HEK293 (cell line): Measurements from ENCODE around the gene ZNF716.

Experiments
- CTCF ChIA-PET: fragments of 350-600 bp; formaldehyde crosslinking; extraction: SDS; loops from one replicate; lab custom pipeline; 2021; ENCODE audit warnings: antibody characterized with exemption; lab: Yijun Ruan, JAX
- POLR2A ChIA-PET: fragments of 300-600 bp; formaldehyde crosslinking; extraction: SDS; loops from one replicate; lab custom pipeline; 2020; ENCODE audit warnings: antibody characterized with exemption, inconsistent platforms; lab: Yijun Ruan, JAX
- H3K27ac ChIP-seq: fragments of 200-500 bp; sonication (Bioruptor generic); 2 replicates; pipeline ENCODE4 v1.5.1; 2014; ENCODE audit warnings: low read depth, low read length, control low read depth, inconsistent platforms; ENCODE audit errors: extremely low read depth
- H3K36me3 ChIP-seq, 2 experiments: fragments of 200-500 bp in 1 of 2; sonication (Bioruptor generic) in 1 of 2; 1 replicate in 1 of 2; 2 replicates in 1 of 2; pipeline ENCODE4 v1.5.1; 2014 to 2017; ENCODE audit warnings: inconsistent platforms in 2 of 2, low read length in 2 of 2; ENCODE audit not compliant: control insufficient read depth in 2 of 2, insufficient read depth in 1 of 2
- H3K4me1 ChIP-seq: fragments of 200-500 bp; sonication (Bioruptor generic); 2 replicates; pipeline ENCODE4 v1.5.1; 2014; ENCODE audit warnings: mild to moderate bottlenecking, low read length, inconsistent platforms; ENCODE audit not compliant: control insufficient read depth, insufficient read depth
- H3K4me3 ChIP-seq: 2 replicates; pipeline ENCODE4 v1.5.1; 2011; ENCODE audit warnings: low read depth, mild to moderate bottlenecking, control low read depth, low read length, moderate library complexity
- H3K9me3 ChIP-seq: fragments of 200-500 bp; sonication (Bioruptor generic); 2 replicates; pipeline ENCODE4 v1.5.1; 2014; ENCODE audit warnings: low read depth, low read length, inconsistent platforms; ENCODE audit not compliant: control insufficient read depth, insufficient read depth
- EGR2 ChIP-seq: fragments of 450-650 bp; formaldehyde crosslinking; IDR thresholded peaks from 2 replicates; pipeline ENCODE4 v1.5.1; 2016; ENCODE audit warnings: low read depth, missing biosample characterization, missing genetic modification characterization
- GLI4 ChIP-seq: fragments of 450-650 bp; formaldehyde crosslinking; IDR thresholded peaks from 2 replicates; pipeline ENCODE4 v1.5.1; 2016; ENCODE audit warnings: missing biosample characterization, missing genetic modification characterization
- HOXD13 ChIP-seq: sonication (generic); formaldehyde crosslinking; IDR thresholded peaks from 2 replicates; pipeline ENCODE4 v1.8.0; 2022; ENCODE audit warnings: missing genetic modification reagents, borderline replicate concordance
- RBAK ChIP-seq: fragments of 450-650 bp; formaldehyde crosslinking; IDR thresholded peaks from 2 replicates; pipeline ENCODE4 v1.5.1; 2016; ENCODE audit warnings: missing biosample characterization, missing genetic modification characterization
- REPIN1 ChIP-seq: fragments of 450-650 bp; formaldehyde crosslinking; IDR thresholded peaks from 2 replicates; pipeline ENCODE4 v1.5.1; 2017; ENCODE audit warnings: missing biosample characterization, missing genetic modification characterization, low read depth
- SCRT2 ChIP-seq: fragments of 450-650 bp; formaldehyde crosslinking; IDR thresholded peaks from 2 replicates; pipeline ENCODE4 v1.5.1; 2016; ENCODE audit warnings: missing biosample characterization, missing genetic modification characterization
- ZBTB6 ChIP-seq: fragments of 450-650 bp; formaldehyde crosslinking; IDR thresholded peaks from 2 replicates; pipeline ENCODE4 v1.5.1; 2017; ENCODE audit warnings: missing biosample characterization, missing genetic modification characterization
- ZFP3 ChIP-seq: fragments of 450-650 bp; formaldehyde crosslinking; IDR thresholded peaks from 2 replicates; pipeline ENCODE4 v1.5.1; 2016; ENCODE audit warnings: low read depth, missing biosample characterization, missing genetic modification characterization
- ZIC2 ChIP-seq: fragments of 450-650 bp; formaldehyde crosslinking; IDR thresholded peaks from 2 replicates; pipeline ENCODE4 v1.5.1; 2016; ENCODE audit warnings: missing biosample characterization, missing genetic modification characterization
- ZNF16 ChIP-seq: fragments of 450-650 bp; formaldehyde crosslinking; IDR thresholded peaks from 2 replicates; pipeline ENCODE4 v1.5.1; 2016; ENCODE audit warnings: low read depth, missing biosample characterization, missing genetic modification characterization
- ZNF175 ChIP-seq: fragments of 450-650 bp; formaldehyde crosslinking; IDR thresholded peaks from 2 replicates; pipeline ENCODE4 v1.5.1; 2016; ENCODE audit warnings: missing biosample characterization, missing genetic modification characterization
- ZNF19 ChIP-seq: fragments of 450-650 bp; formaldehyde crosslinking; IDR thresholded peaks from 2 replicates; pipeline ENCODE4; 2016; ENCODE audit warnings: missing biosample characterization, missing genetic modification characterization, low read depth
- ZNF335 ChIP-seq: fragments of 450-650 bp; formaldehyde crosslinking; conservative IDR thresholded peaks from 2 replicates; pipeline ENCODE4 v1.5.1; 2016; ENCODE audit warnings: missing biosample characterization, missing genetic modification characterization
- ZNF391 ChIP-seq: fragments of 450-650 bp; formaldehyde crosslinking; IDR thresholded peaks from 2 replicates; pipeline ENCODE4 v1.5.1; 2016; ENCODE audit warnings: low read depth, missing biosample characterization, missing genetic modification characterization, borderline replicate concordance
- ZNF433 ChIP-seq: fragments of 450-650 bp; formaldehyde crosslinking; IDR thresholded peaks from 2 replicates; pipeline ENCODE4 v1.5.1; 2016; ENCODE audit warnings: missing biosample characterization, missing genetic modification characterization, low read depth
- ZNF501 ChIP-seq: fragments of 450-650 bp; formaldehyde crosslinking; IDR thresholded peaks from 2 replicates; pipeline ENCODE4 v1.5.1; 2016; ENCODE audit warnings: missing biosample characterization, missing genetic modification characterization
- ZNF513 ChIP-seq: fragments of 450-650 bp; IDR thresholded peaks from 2 replicates; pipeline ENCODE4 v1.5.1; 2018; ENCODE audit warnings: missing biosample characterization, missing genetic modification characterization
- ZNF521 ChIP-seq: fragments of 450-650 bp; formaldehyde crosslinking; IDR thresholded peaks from 2 replicates; pipeline ENCODE4 v1.5.1; 2017; ENCODE audit warnings: missing biosample characterization, mild to moderate bottlenecking, missing genetic modification characterization
- ZNF585B ChIP-seq: fragments of 450-650 bp; formaldehyde crosslinking; IDR thresholded peaks from 2 replicates; pipeline ENCODE4 v1.5.1; 2016; ENCODE audit warnings: missing biosample characterization, missing genetic modification characterization
- ZNF639 ChIP-seq: fragments of 450-650 bp; formaldehyde crosslinking; IDR thresholded peaks from 2 replicates; pipeline ENCODE4 v1.5.1; 2016; ENCODE audit warnings: missing biosample characterization, missing genetic modification characterization
- ZNF658 ChIP-seq: fragments of 450-650 bp; formaldehyde crosslinking; IDR thresholded peaks from 2 replicates; pipeline ENCODE4; 2016; ENCODE audit warnings: missing biosample characterization, missing genetic modification characterization
- ZNF664 ChIP-seq: fragments of 450-650 bp; formaldehyde crosslinking; IDR thresholded peaks from 2 replicates; pipeline ENCODE4 v1.5.1; 2016; ENCODE audit warnings: missing biosample characterization, missing genetic modification characterization
- ZNF777 ChIP-seq: fragments of 450-650 bp; formaldehyde crosslinking; IDR thresholded peaks from 2 replicates; pipeline ENCODE4 v1.5.1; 2017; ENCODE audit warnings: missing biosample characterization, missing genetic modification characterization, borderline replicate concordance
- ZNF791 ChIP-seq: fragments of 450-650 bp; formaldehyde crosslinking; IDR thresholded peaks from 2 replicates; pipeline ENCODE4 v1.5.1; 2016; ENCODE audit warnings: missing biosample characterization, missing genetic modification characterization
- ZNF830 ChIP-seq: fragments of 450-650 bp; IDR thresholded peaks from 2 replicates; pipeline ENCODE4 v1.5.0; 2018; ENCODE audit warnings: missing biosample characterization, missing genetic modification characterization, low read depth, mild to moderate bottlenecking, moderate library complexity
- ZXDB ChIP-seq: fragments of 450-650 bp; formaldehyde crosslinking; IDR thresholded peaks from 2 replicates; pipeline ENCODE4 v1.5.1; 2016; ENCODE audit warnings: missing biosample characterization, missing genetic modification characterization

ZNF716 gene

GRCh38 chr7:57415326-57415725, 34.7 kb upstream of the ZNF716 start:
- ChIA-PET POLR2A (no interaction called here), CTCF (no interaction called here)
- Histone ChIP-seq H3K36me3 (no peaks in the 10 kb centered on the region), H3K4me1 (no peaks in the 10 kb centered on the region)
- TF ChIP-seq ZNF501, result no peak
- TF ChIP-seq ZNF335 (tag by site-specific recombination), result no peak
- no peak for TF ChIP-seq ZFP3
- no peak for TF ChIP-seq ZNF175 (tag by site-specific recombination)
- TF ChIP-seq RBAK (tag by site-specific recombination), result no peak
- TF ChIP-seq, all 188 proteins: peak for 0
- H3K4me3 ChIP-seq, result no peak overlapping the region
- H3K27ac ChIP-seq, result no peak overlapping the region
- H3K9me3 ChIP-seq, result no peaks in the 10 kb centered on the region

GRCh38 chr7:57415730-57416129, 34.2 kb upstream of the ZNF716 start:
- CTCF ChIA-PET, result no interaction called here
- H3K9me3 ChIP-seq, result no peaks in the 10 kb centered on the region
- POLR2A ChIA-PET, result no interaction called here
- no peak overlapping the region for H3K4me3 ChIP-seq
- H3K4me1 ChIP-seq, result no peaks in the 10 kb centered on the region
- TF ChIP-seq ZNF19 (tag by site-specific recombination) (no peak), ZNF664 (tag by site-specific recombination) (no peak), ZIC2 (tag by site-specific recombination) (no peak), ZBTB6 (tag by site-specific recombination) (no peak), EGR2 (tag by site-specific recombination) (no peak), ZNF658 (tag by site-specific recombination) (no peak), ZNF16 (no peak), ZNF521 (tag by site-specific recombination) (no peak), SCRT2 (tag by site-specific recombination) (no peak), ZXDB (no peak)
- TF ChIP-seq, all 188 proteins: peak for 0
- Histone ChIP-seq H3K36me3 (no peaks in the 10 kb centered on the region), H3K27ac (no peak overlapping the region)

- POLR2A ChIA-PET, result no interaction called here
- Histone ChIP-seq H3K4me1 (no peaks in the 10 kb centered on the region), H3K27ac (no peak overlapping the region), H3K4me3 (no peak overlapping the region), H3K36me3 (no peaks in the 10 kb centered on the region), H3K9me3 (no peaks in the 10 kb centered on the region)
- CTCF ChIA-PET, result no interaction called here
- TF ChIP-seq ZNF791 (tag by site-specific recombination), result no peak
- TF ChIP-seq GLI4 (tag by site-specific recombination), result no peak
- no peak for TF ChIP-seq ZNF433 (tag by site-specific recombination)
- no peak for TF ChIP-seq ZNF777 (tag by site-specific recombination)
- no peak for TF ChIP-seq HOXD13 (CRISPR knock-in tag)
- TF ChIP-seq ZNF830 (tag by site-specific recombination), result no peak
- TF ChIP-seq ZNF585B (tag by site-specific recombination), result no peak
- TF ChIP-seq ZNF639 (tag by site-specific recombination), result no peak
- no peak for TF ChIP-seq ZNF513 (tag by site-specific recombination)
- TF ChIP-seq ZNF391, result no peak
- no peak for TF ChIP-seq REPIN1 (tag by site-specific recombination)
Measured at GRCh38 chr7:57416601-57417358, 33.2 kb upstream of the ZNF716 start.
